MCF 10A (cell line): ENCODE data around the gene TLL2. TPM values are rescaled to one million over a fixed set of nuclear protein-coding genes. Genes with fewer than 3 reads are reported as not detected.

Source experiments
- BruUV-seq: library from RNA; stranded (reverse); fragments of 400-500 nt; replicated peaks from 2 replicates; lab custom pipeline; 2021; lab: Mats Ljungman, UMichigan
- CTCF ChIA-PET: fragments of 300-600 bp; sonication (Branson Sonifier 250); formaldehyde crosslinking; extraction: SDS; loops from one replicate; lab custom pipeline; 2021; ENCODE audit warnings: antibody characterized with exemption, inconsistent platforms; lab: Yijun Ruan, JAX
- POLR2A ChIA-PET: fragments of 300-600, 350-650 bp; sonication (Branson Sonifier 250); formaldehyde crosslinking; extraction: SDS; loops from one replicate; lab custom pipeline; 2020; ENCODE audit warnings: antibody characterized with exemption, inconsistent platforms; lab: Yijun Ruan, JAX
- DNase-seq: peaks from one replicate; pipeline ENCODE4 v3.0.0-alpha.2; 2018; ENCODE audit not compliant: unreplicated experiment
- H3K27ac Mint-ChIP-seq: one replicate; pipeline ENCODE4 v1.8.0; 2022; ENCODE audit warnings: mild to moderate bottlenecking, low read depth, mixed read lengths; ENCODE audit not compliant: unreplicated experiment
- H3K27me3 Mint-ChIP-seq: one replicate; pipeline ENCODE4 v1.8.0; 2022; ENCODE audit warnings: mixed read lengths; ENCODE audit not compliant: insufficient read depth, unreplicated experiment
- H3K36me3 Mint-ChIP-seq: one replicate; pipeline ENCODE4 v1.8.0; 2022; ENCODE audit warnings: mild to moderate bottlenecking, moderate library complexity, mixed read lengths; ENCODE audit not compliant: insufficient read depth, unreplicated experiment
- H3K4me1 Mint-ChIP-seq: one replicate; pipeline ENCODE4 v1.8.0; 2022; ENCODE audit warnings: mixed read lengths; ENCODE audit not compliant: insufficient read depth, unreplicated experiment
- H3K4me3 Mint-ChIP-seq: one replicate; pipeline ENCODE4 v1.8.0; 2022; ENCODE audit warnings: mild to moderate bottlenecking, moderate library complexity, mixed read lengths; ENCODE audit not compliant: unreplicated experiment
- H3K9me3 Mint-ChIP-seq: one replicate; pipeline ENCODE4 v1.8.0; 2022; ENCODE audit warnings: mixed read lengths; ENCODE audit not compliant: unreplicated experiment
- intact Hi-C: fragments of 100-400 bp; cut with micrococcal nuclease; formaldehyde crosslinking; loops from 2 replicates; pipeline ENCODE4 v1.14.1; 2022
- total RNA-seq: library from RNA; stranded (reverse); gene quantifications from 2 replicates; pipeline ENCODE4 v1.2.3, GENCODE V29; 2022
- TF ChIP-seq, protein P1 (sequence below): fragments of 200-600 bp; IDR thresholded peaks from one replicate; pipeline ENCODE4 v1.8.0; 2022; ENCODE audit warnings: antibody characterized with exemption, mild to moderate bottlenecking; ENCODE audit not compliant: unreplicated experiment

TLL2 gene
- total RNA-seq, 1 experiment from 2014 or later: not detected

GRCh38 chr10:96327462-96327861 lies 186.3 kb downstream of the TLL2 start:
- no peaks in the 10 kb centered on the region for H3K36me3 Mint-ChIP-seq
- DNase-seq: no peak
- ChIA-PET POLR2A (interaction anchor here (0.6 kb wide), 1 partner anchor 57 kb away, joined by 3 read pairs; no protein-coding TSS in a partner anchor), CTCF (interaction anchor here (0.9 kb wide), 1 partner anchor 98 kb away, joined by 3 read pairs; no protein-coding TSS in a partner anchor)
- BruUV-seq: no TSS peak
- no peak overlapping the region for H3K27ac Mint-ChIP-seq
- intact Hi-C loops: no loop called here
- H3K4me3 Mint-ChIP-seq: no peak overlapping the region
- H3K4me1 Mint-ChIP-seq: no peaks in the 10 kb centered on the region
- TF ChIP-seq, protein P1, sequence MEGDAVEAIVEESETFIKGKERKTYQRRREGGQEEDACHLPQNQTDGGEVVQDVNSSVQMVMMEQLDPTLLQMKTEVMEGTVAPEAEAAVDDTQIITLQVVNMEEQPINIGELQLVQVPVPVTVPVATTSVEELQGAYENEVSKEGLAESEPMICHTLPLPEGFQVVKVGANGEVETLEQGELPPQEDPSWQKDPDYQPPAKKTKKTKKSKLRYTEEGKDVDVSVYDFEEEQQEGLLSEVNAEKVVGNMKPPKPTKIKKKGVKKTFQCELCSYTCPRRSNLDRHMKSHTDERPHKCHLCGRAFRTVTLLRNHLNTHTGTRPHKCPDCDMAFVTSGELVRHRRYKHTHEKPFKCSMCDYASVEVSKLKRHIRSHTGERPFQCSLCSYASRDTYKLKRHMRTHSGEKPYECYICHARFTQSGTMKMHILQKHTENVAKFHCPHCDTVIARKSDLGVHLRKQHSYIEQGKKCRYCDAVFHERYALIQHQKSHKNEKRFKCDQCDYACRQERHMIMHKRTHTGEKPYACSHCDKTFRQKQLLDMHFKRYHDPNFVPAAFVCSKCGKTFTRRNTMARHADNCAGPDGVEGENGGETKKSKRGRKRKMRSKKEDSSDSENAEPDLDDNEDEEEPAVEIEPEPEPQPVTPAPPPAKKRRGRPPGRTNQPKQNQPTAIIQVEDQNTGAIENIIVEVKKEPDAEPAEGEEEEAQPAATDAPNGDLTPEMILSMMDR: no peak
- H3K9me3 Mint-ChIP-seq: no peaks in the 10 kb centered on the region
- H3K27me3 Mint-ChIP-seq: peaks cover 78% of the 10 kb centered on the region

DNA sequence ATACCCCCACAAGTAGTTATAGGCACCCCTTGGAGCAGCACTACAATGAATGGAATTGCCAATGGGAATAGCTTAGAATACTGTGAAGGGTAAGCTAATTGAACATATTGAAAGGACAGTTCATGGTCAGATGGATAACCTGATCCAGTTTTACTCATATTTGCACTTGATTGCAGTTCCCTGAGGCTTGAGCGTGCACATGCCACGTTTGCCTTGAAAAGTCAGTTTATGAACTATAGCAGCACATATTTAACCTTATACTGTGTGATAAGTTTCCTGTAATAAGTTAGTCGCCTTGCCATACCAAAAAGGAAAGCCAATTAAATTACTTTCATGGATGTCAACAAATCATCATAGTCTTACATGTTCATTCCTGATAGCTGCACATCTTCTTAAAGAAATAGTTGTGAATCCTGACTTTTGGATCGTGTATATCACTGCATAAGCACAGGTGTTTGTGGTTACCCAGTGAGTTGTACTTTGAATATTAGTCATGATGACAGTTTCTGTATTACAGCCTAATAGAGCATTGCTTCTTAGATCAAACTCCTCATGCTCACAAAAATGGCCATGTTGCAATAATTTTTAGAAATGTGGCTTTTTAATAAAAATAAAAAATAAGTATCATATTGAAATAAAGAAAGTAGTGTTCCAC lies 187.9 kb downstream of the TLL2 start:
- TF ChIP-seq, protein P1: no peak
- BruUV-seq: no TSS peak
- Mint-ChIP-seq H3K27me3 (peaks cover 63% of the 10 kb centered on the region), H3K27ac (no peak overlapping the region), H3K9me3 (no peaks in the 10 kb centered on the region), H3K4me3 (no peak overlapping the region), H3K4me1 (no peaks in the 10 kb centered on the region), H3K36me3 (no peaks in the 10 kb centered on the region)
- DNase-seq: no peak
- ChIA-PET CTCF (interaction anchor here (0.9 to 1.2 kb wide), 3 partner anchors 9 to 13 kb away, joined by 3 to 7 read pairs (median 3); no protein-coding TSS in a partner anchor), POLR2A (no interaction called here)
- intact Hi-C loops: no loop called here

- H3K4me1 Mint-ChIP-seq: no peaks in the 10 kb centered on the region
- TF ChIP-seq, protein P1: no peak
- H3K9me3 Mint-ChIP-seq: no peaks in the 10 kb centered on the region
- intact Hi-C loops: no loop called here
- H3K27me3 Mint-ChIP-seq: peaks cover 59% of the 10 kb centered on the region
- no peak for DNase-seq
- H3K27ac Mint-ChIP-seq: no peak overlapping the region
- H3K4me3 Mint-ChIP-seq: no peak overlapping the region
- no TSS peak for BruUV-seq
- CTCF ChIA-PET: interaction anchor here (1.3 to 4.1 kb wide), 2 partner anchors 11 to 95 kb away, joined by 10 to 32 read pairs; no protein-coding TSS in a partner anchor
- POLR2A ChIA-PET: no interaction called here
- no peaks in the 10 kb centered on the region for H3K36me3 Mint-ChIP-seq
These were observed 189.3 kb downstream of the TLL2 start for GRCh38 chr10:96324447-96324846.

DNA sequence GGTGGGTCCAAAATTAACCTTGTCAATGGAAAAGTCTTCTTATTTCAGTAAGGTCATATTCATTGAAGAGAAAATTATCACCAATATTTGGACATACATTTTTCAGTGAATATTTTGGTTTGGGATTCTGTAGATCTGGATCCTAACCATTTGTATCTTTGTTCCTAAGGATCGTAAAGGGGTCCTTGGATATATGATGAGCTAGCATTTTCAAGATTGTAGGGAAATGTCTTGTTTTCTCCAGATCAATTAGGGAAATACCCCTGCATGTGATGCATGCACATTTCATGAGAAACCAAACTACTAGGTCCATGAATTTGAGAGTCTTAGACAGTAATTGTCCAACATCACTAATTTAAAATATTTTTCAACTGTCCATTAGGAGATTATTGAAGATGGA lies 191.5 kb downstream of the TLL2 start:
- DNase-seq: no peak
- H3K4me3 Mint-ChIP-seq: no peak overlapping the region
- intact Hi-C loops: no loop called here
- CTCF ChIA-PET: interaction anchor here (1.0 to 4.1 kb wide), 4 partner anchors 10 to 93 kb away, joined by 3 to 32 read pairs (median 6); no protein-coding TSS in a partner anchor
- H3K27ac Mint-ChIP-seq: no peak overlapping the region
- POLR2A ChIA-PET: no interaction called here
- TF ChIP-seq, protein P1: no peak
- H3K36me3 Mint-ChIP-seq: no peaks in the 10 kb centered on the region
- peaks cover 41% of the 10 kb centered on the region for H3K27me3 Mint-ChIP-seq
- no peaks in the 10 kb centered on the region for H3K4me1 Mint-ChIP-seq
- H3K9me3 Mint-ChIP-seq: no peaks in the 10 kb centered on the region
- BruUV-seq: no TSS peak
